A673 (cell line): ENCODE data around the gene RAX2. TPM values are rescaled to one million over a fixed set of nuclear protein-coding genes. Genes with fewer than 3 reads are reported as not detected.

Experiments used
- BruUV-seq: library from RNA; stranded (reverse); fragments of 400-500 nt; replicated peaks from 2 replicates; lab custom pipeline; 2021; lab: Mats Ljungman, UMichigan
- CTCF ChIA-PET: fragments of 300-600 bp; sonication (Branson Sonifier 250); formaldehyde crosslinking; loops from one replicate; lab custom pipeline; 2022; ENCODE audit warnings: antibody characterized with exemption; lab: Charles Lee
- POLR2A ChIA-PET: fragments of 300-600 bp; sonication (Branson Sonifier 250); formaldehyde crosslinking; loops from one replicate; lab custom pipeline; 2022; ENCODE audit warnings: antibody characterized with exemption; ENCODE audit not compliant: low non-redundant PET; lab: Charles Lee
- DNase-seq: peaks from one replicate; pipeline ENCODE4 v3.0.0-alpha.2; 2015; ENCODE audit warnings: low spot score
- H3K27ac ChIP-seq: fragments of 200-600 bp; sonication (generic); 2 replicates; pipeline ENCODE4 v1.5.1; 2016; ENCODE audit warnings: mixed run types, low read depth, mild to moderate bottlenecking, mixed read lengths, antibody characterized with exemption, low read length; ENCODE audit not compliant: poor library complexity, severe bottlenecking
- H3K27me3 ChIP-seq: fragments of 200-600 bp; sonication (generic); replicated peaks from 2 replicates; pipeline ENCODE4 v1.6.1; 2017; ENCODE audit warnings: mixed run types, low read depth, mild to moderate bottlenecking, mixed read lengths, antibody characterized with exemption, low read length; ENCODE audit not compliant: insufficient read depth, poor library complexity
- H3K36me3 ChIP-seq: fragments of 200-600 bp; sonication (generic); 2 replicates; pipeline ENCODE4 v1.6.1; 2016; ENCODE audit warnings: mixed run types, mild to moderate bottlenecking, mixed read lengths, antibody characterized with exemption, low read length; ENCODE audit not compliant: insufficient read depth, poor library complexity, severe bottlenecking
- H3K4me1 ChIP-seq: fragments of 200-600 bp; sonication (generic); 2 replicates; pipeline ENCODE4 v1.6.1; 2017; ENCODE audit warnings: mixed run types, mild to moderate bottlenecking, mixed read lengths, antibody characterized with exemption, low read length; ENCODE audit not compliant: insufficient read depth, poor library complexity, severe bottlenecking
- H3K4me3 ChIP-seq: fragments of 200-600 bp; sonication (generic); 2 replicates; pipeline ENCODE4 v1.5.1; 2016; ENCODE audit warnings: low read depth, mixed run types, mild to moderate bottlenecking, mixed read lengths, low read length; ENCODE audit not compliant: poor library complexity, severe bottlenecking
- H3K9me3 ChIP-seq: fragments of 200-600 bp; sonication (generic); 2 replicates; pipeline ENCODE4 v1.6.1; 2016; ENCODE audit warnings: mixed run types, low read depth, mild to moderate bottlenecking, mixed read lengths, antibody characterized with exemption, low read length; ENCODE audit not compliant: poor library complexity, severe bottlenecking
- EZH2 ChIP-seq: fragments of 200-600 bp; sonication (generic); IDR thresholded peaks from 2 replicates; pipeline ENCODE4 v1.6.1; 2017; ENCODE audit warnings: borderline replicate concordance, low read depth, mild to moderate bottlenecking, mixed read lengths, antibody characterized with exemption, low read length; ENCODE audit not compliant: poor library complexity, severe bottlenecking
- intact Hi-C: fragments of 100-400 bp; cut with micrococcal nuclease; formaldehyde crosslinking; loops from one replicate; pipeline ENCODE4 v1.10.0; 2022; ENCODE audit not compliant: unreplicated experiment
- total RNA-seq: library from RNA; stranded (reverse); gene quantifications from 2 replicates; pipeline ENCODE4 v1.2.3, GENCODE V29; 2021
- TF ChIP-seq, protein P1 (sequence below): fragments of 300-800, 200-600 bp; sonication (generic); conservative IDR thresholded peaks from 2 replicates; pipeline ENCODE4 v1.5.1; 2017; ENCODE audit warnings: low read depth, mild to moderate bottlenecking, antibody characterized with exemption, low read length, moderate library complexity, mixed read lengths

The RAX2 gene
- total RNA-seq, 1 experiment from 2014 or later: not detected

DNA sequence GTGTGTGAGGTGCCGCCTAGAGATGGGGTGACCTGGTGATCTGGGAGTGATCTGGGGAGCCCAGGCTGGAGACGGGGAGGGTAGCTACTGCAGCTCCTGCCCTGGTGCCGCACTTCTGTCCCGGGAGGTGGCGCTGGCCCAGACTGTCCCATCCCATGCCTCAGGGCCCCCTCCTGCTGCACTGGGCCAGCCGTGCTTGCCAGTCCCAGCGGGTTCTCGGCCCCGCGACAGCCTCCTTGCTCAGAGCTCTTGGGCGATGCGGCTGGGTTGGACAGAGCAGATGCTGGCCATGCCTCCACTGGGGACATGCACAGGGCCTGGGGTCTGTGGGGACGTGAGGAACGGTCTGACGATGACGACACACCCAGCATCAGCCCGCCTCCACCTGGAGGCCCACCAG, 2.5 kb downstream of the RAX2 start:
- CTCF ChIA-PET: no interaction called here
- no peak for DNase-seq
- no peak overlapping the region for H3K4me3 ChIP-seq

DNA sequence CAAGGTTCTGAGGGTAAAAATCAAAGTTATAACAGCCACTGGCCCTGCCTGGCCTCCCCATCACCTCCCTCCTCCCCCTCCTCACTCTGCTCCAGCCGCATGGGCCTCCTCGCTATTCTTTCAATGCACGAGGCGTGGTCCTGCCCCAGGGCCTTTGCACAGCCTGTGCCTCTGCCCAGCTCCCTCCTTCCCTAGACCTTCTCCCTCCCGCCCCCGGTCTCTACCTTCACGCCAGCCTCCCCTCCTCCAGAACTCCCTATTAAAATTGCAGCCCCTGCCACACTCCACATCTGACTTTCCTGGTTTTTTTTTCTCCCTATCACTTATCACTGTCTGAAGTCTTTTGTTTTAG, 3.3 kb downstream of the RAX2 start:
- no peak for DNase-seq
- TF ChIP-seq, protein P1, sequence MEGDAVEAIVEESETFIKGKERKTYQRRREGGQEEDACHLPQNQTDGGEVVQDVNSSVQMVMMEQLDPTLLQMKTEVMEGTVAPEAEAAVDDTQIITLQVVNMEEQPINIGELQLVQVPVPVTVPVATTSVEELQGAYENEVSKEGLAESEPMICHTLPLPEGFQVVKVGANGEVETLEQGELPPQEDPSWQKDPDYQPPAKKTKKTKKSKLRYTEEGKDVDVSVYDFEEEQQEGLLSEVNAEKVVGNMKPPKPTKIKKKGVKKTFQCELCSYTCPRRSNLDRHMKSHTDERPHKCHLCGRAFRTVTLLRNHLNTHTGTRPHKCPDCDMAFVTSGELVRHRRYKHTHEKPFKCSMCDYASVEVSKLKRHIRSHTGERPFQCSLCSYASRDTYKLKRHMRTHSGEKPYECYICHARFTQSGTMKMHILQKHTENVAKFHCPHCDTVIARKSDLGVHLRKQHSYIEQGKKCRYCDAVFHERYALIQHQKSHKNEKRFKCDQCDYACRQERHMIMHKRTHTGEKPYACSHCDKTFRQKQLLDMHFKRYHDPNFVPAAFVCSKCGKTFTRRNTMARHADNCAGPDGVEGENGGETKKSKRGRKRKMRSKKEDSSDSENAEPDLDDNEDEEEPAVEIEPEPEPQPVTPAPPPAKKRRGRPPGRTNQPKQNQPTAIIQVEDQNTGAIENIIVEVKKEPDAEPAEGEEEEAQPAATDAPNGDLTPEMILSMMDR: no peak
- no peak for TF ChIP-seq EZH2
- Histone ChIP-seq H3K9me3 (no peaks in the 10 kb centered on the region), H3K36me3 (no peaks in the 10 kb centered on the region), H3K4me3 (no peak overlapping the region), H3K27ac (no peak overlapping the region), H3K27me3 (no peaks in the 10 kb centered on the region), H3K4me1 (no peaks in the 10 kb centered on the region)
- intact Hi-C loops: no loop called here
- ChIA-PET POLR2A (no interaction called here), CTCF (no interaction called here)
- no TSS peak for BruUV-seq

More for the DNA sequence above, 2.5 kb downstream of the RAX2 start:
- Histone ChIP-seq H3K4me1 (no peaks in the 10 kb centered on the region), H3K27ac (no peak overlapping the region), H3K27me3 (no peaks in the 10 kb centered on the region), H3K9me3 (no peaks in the 10 kb centered on the region), H3K36me3 (no peaks in the 10 kb centered on the region)
- BruUV-seq: no TSS peak
- intact Hi-C loops: no loop called here
- no peak for TF ChIP-seq EZH2
- TF ChIP-seq, protein P1: no peak
- POLR2A ChIA-PET: interaction anchor here (0.6 kb wide), 1 partner anchor 1841 kb away, joined by 5 read pairs; no protein-coding TSS in a partner anchor

DNA sequence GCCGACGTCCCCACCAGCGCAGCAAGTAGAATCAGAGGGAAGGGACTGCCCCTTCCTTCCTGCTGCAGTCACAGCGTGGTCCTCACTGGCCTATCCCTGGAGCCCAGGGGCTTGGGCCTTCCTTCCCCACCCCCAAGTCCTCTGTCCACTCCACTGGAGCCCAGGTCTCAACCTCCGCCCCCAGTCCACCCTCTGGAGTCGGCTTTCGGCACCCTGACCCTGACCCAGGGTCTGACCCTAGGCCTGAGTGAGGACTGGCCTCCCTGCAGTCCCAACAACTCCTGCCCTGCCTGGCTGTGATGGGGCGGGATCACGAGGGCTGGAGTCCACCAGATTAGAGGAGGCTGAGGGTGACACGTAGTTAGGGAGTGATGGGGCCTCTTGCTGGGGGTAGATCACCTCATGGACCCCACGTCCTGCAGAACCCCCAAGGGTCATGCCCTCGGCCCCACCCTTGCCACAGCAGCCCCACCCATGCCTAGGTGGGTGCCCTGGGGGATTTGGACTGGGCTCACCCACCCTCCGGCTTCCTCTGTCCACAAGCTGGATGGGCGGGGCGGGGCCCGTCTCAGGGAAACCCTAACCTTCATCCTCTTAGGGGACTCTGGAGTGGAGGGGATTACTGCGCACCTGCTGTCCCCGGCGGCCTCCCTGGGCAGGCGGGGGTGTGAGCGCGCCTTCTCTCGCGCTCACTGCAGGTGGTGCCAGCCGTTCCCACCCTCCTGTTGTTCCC, 3.8 kb downstream of the RAX2 start:
- H3K27me3 ChIP-seq: no peaks in the 10 kb centered on the region
- TF ChIP-seq EZH2: no peak
- no peaks in the 10 kb centered on the region for H3K9me3 ChIP-seq
- CTCF ChIA-PET: no interaction called here
- no peak overlapping the region for H3K4me3 ChIP-seq
- H3K4me1 ChIP-seq: peaks cover 2% of the 10 kb centered on the region
- H3K27ac ChIP-seq: no peak overlapping the region
- H3K36me3 ChIP-seq: no peaks in the 10 kb centered on the region
- intact Hi-C loops: no loop called here
- POLR2A ChIA-PET: no interaction called here
- BruUV-seq: no TSS peak
- no peak for DNase-seq

DNA sequence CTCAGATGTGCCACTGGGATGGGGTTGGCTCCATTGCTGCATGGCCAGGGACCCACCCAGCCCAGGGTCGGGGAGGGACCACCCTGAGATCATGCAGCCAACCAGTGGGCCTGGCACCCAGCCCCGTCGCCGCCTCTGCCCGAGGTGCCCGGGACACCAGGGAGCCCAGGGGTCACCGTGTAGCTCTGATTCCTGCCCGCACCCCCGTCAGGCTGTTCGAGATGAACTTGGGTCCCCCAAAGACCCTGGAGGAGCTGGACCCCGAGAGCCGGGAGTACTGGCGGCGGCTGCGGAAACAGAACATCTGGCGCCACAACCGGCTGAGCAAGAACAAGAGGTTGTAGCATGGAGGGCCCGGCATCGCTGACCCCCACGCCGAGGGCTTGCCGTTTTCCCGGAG, 5.0 kb downstream of the RAX2 start:
- H3K36me3 ChIP-seq: no peaks in the 10 kb centered on the region
- DNase-seq: no peak
- no TSS peak for BruUV-seq
- H3K4me1 ChIP-seq: peaks cover 4% of the 10 kb centered on the region
- intact Hi-C loops: no loop called here
- H3K27me3 ChIP-seq: no peaks in the 10 kb centered on the region
- H3K27ac ChIP-seq: no peak overlapping the region
- no peaks in the 10 kb centered on the region for H3K9me3 ChIP-seq
- no peak overlapping the region for H3K4me3 ChIP-seq
- ChIA-PET CTCF (no interaction called here), POLR2A (no interaction called here)
- no peak for TF ChIP-seq EZH2
- TF ChIP-seq, protein P1: no peak
